Measurements from ENCODE around the gene LYPD4.

LYPD4 gene

GRCh38 chr19:41850381-41850780 lies 5.9 kb upstream of the LYPD4 start:
- no peak for DNase-seq (ENCODE audit: low read depth)

GRCh38 chr19:41849067-41849466 lies 4.6 kb upstream of the LYPD4 start:
- no peak for DNase-seq (ENCODE audit: low read depth)

GRCh38 chr19:41848666-41849065 lies 4.2 kb upstream of the LYPD4 start:
- DNase-seq (ENCODE audit: low read depth): no peak

DNA sequence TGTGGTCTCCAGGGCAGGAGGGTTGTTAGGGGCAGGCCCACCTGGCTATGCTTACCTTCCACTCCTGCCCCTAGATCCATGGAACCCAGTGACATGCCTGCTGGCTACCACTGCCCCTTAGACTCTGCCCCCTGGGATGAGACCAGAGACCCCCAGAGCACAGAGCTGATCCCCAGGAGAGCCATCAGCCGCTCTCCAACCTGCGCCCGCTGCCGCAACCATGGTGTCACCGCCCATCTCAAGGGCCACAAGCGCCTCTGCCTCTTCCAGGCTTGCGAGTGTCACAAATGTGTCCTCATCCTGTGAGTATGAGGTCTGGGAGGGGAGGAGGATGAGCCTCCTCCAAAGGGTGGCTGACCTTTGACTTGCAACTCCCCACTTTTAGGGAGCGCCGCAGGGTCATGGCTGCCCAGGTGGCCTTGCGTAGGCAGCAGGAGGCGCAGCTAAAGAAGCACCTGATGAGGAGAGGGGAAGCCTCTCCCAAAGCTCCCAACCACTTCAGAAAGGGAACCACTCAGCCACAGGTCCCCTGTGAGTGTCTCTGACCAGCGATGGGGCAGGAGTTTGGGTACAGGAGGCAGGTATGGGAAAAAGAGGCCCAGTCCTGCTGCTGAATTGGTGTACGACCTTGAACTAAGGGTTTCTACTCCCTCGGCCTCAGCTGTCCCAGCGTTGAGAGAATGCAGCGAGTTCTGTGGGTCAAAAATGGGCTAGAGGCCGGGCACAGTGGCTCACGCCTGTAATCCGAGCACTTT lies 3.0 kb upstream of the LYPD4 start:
- no peak for DNase-seq (ENCODE audit: low read depth)

DNA sequence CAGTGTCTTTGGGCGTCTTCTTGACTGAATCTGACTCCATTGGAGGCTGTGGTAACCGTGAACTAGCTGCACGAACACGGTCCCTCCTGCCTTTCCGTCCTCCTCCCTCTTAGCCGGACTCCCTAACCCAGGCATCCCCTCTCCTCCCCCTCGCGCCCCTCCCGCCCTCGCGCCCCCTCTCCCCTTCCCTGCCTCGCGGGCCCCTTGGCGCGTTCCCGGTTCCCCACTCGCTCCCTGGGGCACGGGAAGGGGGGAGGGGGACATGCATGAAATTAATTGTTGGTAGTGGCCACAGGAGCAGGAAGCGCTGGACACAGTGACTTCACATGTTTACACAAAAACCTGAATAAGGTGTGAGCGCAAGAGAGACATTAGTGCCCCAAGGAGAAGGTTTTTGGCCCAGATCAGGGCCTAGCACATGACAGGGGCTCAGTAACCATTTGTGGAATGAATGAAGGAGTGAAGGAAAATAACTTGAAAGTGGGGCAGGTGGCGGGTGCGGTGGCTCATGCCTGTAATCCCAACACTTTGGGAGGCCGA lies 638 bp upstream of the LYPD4 start:
- no peak for DNase-seq (ENCODE audit: low read depth)

- DNase-seq (ENCODE audit: low read depth): no peak
Observed at GRCh38 chr19:41845001-41845050, 343 bp upstream of the LYPD4 start, which contains the start of gene DMRTC2. DMRTC2 (plus strand) TSS chr19:41845042; CDS start chr19:41847429, 2,387 bp downstream.

DNA sequence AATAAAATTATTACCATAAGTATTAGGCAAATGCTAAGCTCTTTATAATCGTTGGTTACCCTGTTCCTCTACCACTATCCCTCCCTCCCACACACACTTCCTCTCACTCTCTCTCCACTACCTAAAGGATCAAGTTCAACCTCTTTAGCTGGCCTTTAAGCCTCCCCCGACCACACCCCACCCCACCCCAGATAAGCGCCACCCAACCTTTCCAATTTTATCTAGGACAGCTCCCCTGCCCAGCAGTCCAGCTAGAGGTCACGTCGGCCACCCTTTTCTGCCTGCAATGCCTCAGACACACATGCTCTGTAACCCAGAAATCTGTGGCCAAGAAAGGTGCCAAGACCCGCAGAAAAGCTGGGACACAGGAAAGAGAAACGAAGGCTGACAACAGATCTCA lies 1.1 kb downstream of the LYPD4 start:
- DNase-seq (ENCODE audit: low read depth): no peak

GRCh38 chr19:41839211-41839610 lies 5.3 kb downstream of the LYPD4 start:
- DNase-seq (ENCODE audit: low read depth): no peak

DNA sequence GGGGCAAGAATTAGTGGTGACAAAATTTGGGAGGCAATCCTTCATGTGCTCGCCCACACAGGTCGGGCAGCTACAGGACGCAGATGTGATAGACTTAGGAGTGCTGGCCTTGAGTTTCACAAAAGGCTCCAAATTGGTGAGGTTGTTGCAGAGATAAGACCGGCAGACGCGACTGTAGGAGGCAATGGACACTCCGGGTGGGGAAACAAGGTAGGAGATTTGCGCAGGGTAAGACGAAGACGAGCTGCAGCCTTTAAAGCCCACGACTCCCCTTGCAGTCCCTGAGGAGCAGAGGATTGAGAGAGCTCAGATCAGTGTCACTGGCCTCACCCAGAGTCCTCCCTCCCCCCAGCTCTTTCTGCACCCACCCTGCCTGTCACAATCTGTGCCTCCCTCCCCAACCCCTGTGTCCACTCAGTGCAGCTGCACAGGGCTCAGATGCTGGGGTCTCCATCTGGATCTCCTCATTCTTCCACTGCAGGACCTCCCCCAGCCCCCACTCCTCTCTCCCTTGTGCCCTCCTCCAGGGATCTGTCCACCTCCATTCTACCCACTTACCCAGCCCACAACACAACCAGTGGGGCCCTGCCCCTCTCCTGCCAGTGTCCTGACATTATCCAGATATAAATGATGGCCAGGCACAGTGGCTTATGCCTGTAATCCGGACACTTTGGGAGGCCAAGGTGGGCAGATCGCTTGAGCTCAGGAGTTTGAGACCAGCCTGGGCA lies 6.3 kb downstream of the LYPD4 start:
- no peak for DNase-seq (ENCODE audit: low read depth)

- DNase-seq (ENCODE audit: low read depth): no peak
Observed at GRCh38 chr19:41821003-41821735, 23.3 kb downstream of the LYPD4 start.

DNA sequence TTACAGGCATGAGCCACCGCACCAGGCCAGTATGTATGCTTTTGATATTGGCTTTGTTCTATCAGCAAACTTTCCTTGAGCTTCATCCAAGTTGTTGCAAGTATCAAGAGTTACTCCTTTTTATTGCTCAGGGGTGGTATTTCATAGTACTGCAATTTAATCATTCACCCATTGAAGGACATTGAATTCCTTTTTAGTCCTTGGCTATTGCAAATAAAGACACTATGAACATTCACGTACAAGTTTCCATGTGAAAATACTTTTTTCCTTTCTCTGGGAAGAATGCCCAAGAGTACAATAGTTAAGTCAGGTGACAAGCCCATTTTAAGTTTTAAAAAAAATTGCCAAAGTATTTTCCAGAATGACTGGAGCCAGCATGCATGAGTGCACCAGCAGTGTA lies 27.7 kb downstream of the LYPD4 start:
- no peak for DNase-seq (ENCODE audit: low read depth)

DNA sequence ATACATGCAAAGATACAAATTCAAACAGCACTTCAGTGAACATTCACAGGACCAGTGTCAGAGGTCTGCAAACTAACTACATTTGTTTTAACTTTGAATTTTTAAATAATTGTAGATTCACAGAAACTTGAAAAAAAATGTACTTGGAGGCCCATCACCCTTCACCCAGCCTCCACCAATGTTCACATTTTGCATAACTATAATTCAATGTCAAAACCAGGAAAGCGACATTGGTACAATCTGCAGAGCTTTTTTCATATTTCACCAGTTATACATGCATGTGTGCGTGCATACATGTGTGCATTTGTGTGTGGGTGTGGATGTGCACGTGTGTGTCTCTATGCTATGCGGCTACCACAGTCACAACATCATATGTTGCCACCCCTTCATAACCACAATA lies 29.2 kb downstream of the LYPD4 start:
- no peak for DNase-seq (ENCODE audit: low read depth)

GRCh38 chr19:41813911-41814310 lies 30.6 kb downstream of the LYPD4 start:
- DNase-seq (ENCODE audit: low read depth): no peak

DNA sequence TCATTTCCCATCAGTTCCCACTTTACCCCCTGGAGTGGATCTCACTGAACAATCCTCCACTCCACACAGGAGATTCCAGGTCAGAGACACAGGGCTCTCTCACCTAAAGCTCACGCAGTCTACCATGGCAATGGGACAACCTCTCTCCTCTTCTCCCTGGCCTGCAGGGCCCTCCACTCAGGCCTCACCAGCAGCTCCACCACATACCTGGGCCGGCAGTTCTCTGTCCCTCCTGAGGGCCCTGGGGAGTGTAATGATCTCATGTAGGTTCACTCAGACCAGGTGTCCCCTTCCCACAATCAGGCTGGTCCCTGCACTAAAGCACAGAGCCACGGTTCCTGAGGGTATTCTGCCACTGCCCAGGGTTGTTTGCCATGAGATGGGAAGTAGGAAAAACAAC lies 32.5 kb downstream of the LYPD4 start:
- no peak for DNase-seq (ENCODE audit: low read depth)

GRCh38 chr19:41811036-41811435 lies 33.4 kb downstream of the LYPD4 start:
- no peak for DNase-seq (ENCODE audit: low read depth)

- no peak for DNase-seq (ENCODE audit: low read depth)
Observed at GRCh38 chr19:41810301-41810700, 34.2 kb downstream of the LYPD4 start.

- DNase-seq (ENCODE audit: low read depth): no peak
Observed at GRCh38 chr19:41808663-41809566, 35.6 kb downstream of the LYPD4 start.

DNA sequence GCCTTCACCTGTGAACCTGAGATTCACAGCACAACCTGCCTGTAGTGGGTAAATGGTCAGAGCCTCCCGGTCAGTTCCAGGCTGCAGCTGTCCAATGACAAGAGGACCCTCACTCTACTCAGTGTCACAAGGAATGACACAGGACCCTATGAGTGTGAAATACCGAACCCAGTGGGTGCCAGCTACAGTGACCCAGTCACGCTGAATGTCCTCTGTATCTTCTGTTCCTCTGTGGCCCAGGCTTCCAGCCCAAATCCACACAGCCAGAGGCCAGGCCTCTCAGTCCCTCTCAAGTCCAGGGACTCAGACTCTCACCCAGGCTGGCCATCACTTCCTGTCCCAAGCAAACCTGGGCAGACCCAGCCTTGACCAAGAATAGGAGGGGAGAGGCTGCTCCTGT lies 37.3 kb downstream of the LYPD4 start:
- no peak for DNase-seq (ENCODE audit: low read depth)

DNA sequence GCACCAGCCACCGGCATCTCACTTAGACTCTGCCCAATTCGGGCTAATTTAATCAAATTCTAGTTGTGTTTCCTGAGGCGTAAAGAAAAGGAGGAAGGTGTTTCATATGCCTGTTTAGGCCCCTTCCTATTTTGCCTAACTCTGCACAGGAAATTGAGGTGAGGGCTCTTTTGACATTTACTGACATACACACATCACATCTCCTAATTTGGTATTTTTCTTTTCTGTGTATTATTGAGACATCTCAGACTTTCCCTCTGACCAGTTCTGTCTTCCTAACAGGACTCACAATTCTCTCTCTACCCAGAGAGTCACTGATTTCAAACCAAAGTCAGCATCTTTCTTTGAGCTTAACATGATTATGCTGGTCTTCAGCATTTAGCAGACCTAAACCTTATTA lies 40.1 kb downstream of the LYPD4 start:
- DNase-seq (ENCODE audit: low read depth): no peak

GRCh38 chr19:41802770-41803169 lies 41.7 kb downstream of the LYPD4 start:
- DNase-seq (ENCODE audit: low read depth): no peak

DNA sequence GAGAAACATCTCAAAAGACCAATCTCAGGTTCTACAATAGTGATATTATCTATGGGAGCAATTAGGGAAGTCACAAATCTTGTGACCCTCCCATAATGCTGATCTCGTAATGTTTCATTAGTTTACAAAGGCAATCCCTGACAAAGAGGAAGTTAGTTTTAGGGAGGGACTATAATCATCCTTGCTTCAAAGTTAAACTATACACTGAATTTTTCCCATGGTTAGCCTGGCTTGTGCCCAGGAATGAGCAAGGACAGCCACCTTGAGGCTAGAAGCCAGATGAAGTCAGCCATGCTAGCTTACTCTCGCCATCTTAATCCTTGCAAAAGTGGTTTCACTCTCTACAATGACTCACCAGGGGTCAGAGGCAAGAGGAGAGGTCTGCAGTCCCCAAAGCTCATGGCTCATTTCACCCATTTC lies 42.7 kb downstream of the LYPD4 start:
- no peak for DNase-seq (ENCODE audit: low read depth)

DNA sequence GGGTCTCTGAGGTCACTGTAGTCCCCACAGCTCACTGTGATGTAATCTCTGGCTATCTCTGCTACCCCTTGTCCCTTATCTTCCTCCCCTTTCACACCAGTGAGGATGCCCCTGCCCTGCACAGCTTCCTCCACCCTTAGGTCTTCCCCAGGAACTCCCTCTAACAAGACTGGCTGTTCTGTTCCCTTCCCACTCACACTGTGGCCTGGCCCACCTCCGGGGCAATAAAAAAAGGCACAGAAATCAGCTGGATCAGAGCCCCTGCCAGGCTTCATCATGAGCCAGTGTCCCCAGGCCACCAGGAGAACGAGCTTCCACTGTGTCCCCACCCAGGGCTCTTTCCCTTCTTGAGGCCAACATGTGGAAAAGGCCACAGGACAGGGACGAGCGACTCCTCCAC lies 43.5 kb downstream of the LYPD4 start:
- DNase-seq (ENCODE audit: low read depth): no peak
